A172 (cell line): ENCODE measurements around the gene POLR1C. TPM values are rescaled to one million over a fixed set of nuclear protein-coding genes. Genes with fewer than 3 reads are reported as not detected.
A peak's percentile ranks its signal among the peaks of the same experiment; 100 is the strongest.
"Not testable (repeated sequence)": the region's sequence is repeated elsewhere in the genome, so short reads cannot be mapped to it uniquely, and the experiment has no call there.

Source experiments
- DNase-seq: peaks from one replicate; pipeline ENCODE4 v3.0.0-alpha.2; 2015; ENCODE audit warnings: low spot score
- total RNA-seq: library from RNA; depleted of rRNA; stranded (reverse); fragments of >200 nt; shearing (Covaris generic); gene quantifications from 2 replicates; pipeline ENCODE4 v1.2.3, GENCODE V29; 2014

POLR1C gene
- total RNA-seq, 1 experiment from 2014 or later, result 50.1 TPM

DNA sequence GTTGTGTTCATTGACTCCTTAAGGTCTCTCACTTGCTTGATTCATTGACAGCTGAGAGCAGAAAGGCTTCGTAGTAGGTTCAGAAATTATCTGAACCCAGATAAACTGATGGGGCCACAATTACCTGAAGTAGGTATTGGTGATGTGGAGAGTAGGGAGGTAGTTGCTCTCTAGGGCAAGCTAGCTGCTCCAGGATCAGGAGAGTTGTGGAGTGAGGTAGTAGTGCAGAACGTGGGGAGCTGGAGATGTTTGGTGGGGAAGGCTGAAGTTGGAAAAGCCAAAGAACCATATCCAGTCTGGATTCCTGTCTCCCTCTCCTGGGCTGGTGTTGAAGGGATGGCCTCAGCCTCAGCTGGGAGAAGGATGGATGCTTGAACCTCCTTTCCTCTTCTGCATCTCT lies 23.7 kb upstream of the POLR1C start:
- no peak for DNase-seq

DNA sequence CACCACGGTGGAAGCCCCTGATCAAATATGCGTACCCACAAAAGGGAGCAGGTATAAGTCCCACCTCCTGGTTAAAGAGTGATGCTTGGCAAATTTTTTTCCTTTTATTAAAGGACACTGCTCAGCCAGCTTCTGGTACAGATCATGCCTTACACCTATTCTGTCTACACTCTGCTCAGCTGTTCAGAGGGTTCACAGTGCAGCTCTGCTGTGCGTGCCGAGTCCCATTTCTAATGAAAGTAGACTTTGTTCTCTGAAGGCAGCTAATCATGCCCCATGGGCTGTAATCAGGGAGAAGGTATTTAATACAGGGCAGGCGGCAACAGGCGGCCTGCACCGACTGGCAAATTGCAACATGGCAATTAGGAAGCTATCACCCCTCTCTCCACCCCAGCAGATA lies 23.1 kb upstream of the POLR1C start:
- DNase-seq, result no peak

DNA sequence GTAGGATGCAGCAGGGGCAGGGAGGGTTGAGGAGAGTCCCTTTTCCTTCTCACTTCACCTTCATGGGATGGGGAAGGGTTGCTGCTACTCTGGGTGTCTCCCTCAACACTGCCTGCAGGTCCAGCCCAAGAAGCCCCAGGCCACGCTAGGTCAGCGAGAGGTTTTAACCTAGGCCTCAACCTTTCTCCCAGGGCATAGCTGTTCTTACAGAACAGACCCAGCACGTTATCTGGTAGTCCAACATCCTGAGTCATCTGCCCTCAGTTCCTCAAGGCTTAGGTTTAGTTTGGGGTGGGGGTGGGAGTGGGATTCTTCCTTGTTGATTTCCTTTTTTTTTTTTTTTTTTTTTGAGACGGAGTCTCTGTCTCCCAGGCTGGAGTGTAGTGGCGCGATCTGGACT lies 22.6 kb upstream of the POLR1C start:
- DNase-seq, result no peak

DNA sequence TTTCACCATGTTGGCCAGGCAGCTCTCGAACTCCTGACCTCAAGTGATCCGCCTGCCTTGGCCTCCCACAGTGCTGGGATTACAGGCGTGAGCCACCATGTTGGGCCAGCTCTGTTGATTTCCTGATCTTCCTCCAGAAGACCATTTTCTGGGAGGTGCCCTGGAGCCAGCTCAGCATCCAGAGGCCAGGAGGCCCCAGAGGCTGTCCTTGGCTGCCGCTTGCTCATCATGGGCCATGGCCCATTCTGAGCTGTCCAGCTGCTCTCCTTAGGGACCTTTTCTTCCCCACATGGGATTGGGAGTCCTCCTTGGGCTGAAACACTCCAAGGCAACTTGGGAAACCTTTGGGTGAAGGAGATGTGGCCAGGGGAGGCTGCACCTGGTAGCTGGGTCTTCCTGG lies 22.1 kb upstream of the POLR1C start:
- DNase-seq, result no peak

DNA sequence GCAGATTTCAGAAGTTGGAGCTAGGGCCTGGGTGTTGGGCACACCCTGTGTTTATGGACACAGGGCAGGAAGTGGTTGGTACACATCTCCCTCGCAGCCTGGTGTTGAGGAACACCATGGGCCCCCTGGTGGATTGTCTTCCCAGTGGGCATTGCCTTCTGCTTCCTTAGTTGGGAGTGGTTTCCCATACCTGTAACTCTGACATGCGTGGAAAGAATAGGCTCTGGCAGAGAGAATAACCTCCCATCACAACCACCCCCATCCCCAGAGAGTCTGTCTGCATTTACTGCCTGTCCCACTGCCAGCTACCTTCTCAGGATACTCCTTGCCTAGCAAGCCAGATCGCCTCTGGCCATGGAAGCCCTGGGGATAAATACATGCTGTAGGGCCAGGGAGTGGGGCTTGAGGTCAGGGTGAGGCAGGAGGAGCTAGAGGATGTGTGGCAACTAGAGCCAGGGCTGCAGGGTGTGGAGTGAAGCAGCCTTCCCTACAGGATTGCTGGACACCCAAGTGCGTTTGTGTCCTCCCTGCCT lies 21.4 kb upstream of the POLR1C start:
- DNase-seq, result peak; percentile 51

DNA sequence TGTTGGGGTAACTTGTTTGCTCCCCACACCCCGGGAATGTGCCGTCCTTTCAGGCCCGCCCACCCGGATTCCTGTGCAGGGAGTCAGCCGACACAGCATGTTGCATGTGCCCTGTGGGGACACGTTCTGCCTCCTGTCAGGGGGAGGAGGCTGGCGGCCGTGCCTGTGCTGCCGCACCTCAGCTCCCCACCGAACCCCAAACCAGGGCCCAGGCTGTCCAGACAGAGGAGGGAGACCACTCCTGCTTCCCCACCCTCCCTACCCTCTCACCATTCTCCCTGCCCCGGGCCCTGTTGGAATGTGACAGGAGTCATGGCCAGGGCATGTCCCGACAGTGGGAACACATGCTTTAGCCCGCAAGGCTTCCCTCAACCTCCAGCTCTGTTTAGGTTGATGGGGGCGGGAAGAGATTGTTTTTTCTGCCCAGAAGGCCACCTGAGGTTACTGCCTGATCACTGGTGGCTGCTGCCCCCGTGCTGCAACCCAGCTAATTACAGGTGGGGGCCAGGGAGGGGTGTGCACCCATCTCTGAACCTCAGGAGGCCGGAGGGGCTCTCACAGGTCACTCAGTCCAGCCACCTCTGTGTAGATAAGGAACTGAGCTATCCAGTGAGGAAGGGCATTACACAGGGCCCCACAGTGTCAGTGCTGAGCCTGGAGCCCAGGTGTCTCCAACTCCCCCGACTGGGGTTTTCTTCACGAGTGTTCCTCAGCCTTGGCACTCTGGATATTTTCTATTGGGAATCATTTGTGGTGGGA lies 20.3 kb upstream of the POLR1C start:
- peak; percentile 58 for DNase-seq

DNA sequence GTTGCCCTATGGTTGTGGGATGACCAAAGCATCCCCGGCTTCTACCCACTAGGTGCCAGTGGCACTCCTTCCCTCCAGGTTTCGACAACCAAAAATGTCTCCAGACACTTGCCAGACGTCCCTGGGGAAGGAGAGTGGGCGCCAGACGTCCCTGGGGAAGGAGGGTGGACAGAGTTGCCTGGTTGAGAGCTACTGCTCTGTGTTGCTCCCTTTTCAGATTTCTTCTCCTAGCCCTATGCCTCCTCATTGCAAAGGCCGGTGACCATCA lies 19.8 kb upstream of the POLR1C start:
- no peak for DNase-seq

DNA sequence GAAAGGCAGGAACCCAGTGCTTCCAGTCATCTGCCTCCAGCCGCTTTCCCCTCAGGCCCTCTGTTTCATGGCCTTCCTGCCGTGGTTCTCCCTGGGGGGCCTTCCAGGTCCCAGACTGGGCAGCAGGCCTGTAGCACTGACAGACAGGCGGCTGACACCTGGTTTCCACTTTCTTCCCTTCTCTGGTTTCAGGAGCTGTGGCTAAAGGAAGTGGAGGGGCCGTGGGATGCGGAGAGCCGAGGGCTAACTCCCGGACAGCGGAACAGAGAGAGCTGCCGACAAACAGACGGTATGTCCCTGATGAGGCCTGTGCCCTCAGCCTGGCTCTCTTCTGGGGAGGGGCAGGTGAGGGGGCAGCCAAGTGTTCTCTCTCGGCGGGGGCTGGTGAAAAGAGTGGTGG lies 19.2 kb upstream of the POLR1C start:
- DNase-seq, result no peak

DNA sequence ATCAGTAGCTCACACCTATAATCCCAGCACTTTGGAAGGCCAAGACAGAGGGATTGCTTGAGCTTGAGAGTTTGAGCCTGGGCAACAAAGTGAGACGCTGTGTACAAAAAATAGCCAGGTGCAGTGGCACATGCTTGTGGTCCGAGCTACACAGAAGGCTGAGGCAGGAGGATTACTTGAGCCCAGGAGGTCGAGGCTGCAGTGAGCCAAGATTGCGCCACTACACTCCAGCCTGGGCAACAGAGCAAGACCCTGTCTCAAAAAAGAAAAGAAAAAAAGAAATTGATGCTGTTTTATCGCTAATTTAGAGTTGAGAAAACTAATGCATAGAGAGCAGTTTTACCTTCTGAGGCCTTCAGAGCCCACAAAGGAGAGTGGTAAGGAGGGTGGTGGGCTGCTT lies 18.6 kb upstream of the POLR1C start:
- not testable (repeated sequence) for DNase-seq

DNA sequence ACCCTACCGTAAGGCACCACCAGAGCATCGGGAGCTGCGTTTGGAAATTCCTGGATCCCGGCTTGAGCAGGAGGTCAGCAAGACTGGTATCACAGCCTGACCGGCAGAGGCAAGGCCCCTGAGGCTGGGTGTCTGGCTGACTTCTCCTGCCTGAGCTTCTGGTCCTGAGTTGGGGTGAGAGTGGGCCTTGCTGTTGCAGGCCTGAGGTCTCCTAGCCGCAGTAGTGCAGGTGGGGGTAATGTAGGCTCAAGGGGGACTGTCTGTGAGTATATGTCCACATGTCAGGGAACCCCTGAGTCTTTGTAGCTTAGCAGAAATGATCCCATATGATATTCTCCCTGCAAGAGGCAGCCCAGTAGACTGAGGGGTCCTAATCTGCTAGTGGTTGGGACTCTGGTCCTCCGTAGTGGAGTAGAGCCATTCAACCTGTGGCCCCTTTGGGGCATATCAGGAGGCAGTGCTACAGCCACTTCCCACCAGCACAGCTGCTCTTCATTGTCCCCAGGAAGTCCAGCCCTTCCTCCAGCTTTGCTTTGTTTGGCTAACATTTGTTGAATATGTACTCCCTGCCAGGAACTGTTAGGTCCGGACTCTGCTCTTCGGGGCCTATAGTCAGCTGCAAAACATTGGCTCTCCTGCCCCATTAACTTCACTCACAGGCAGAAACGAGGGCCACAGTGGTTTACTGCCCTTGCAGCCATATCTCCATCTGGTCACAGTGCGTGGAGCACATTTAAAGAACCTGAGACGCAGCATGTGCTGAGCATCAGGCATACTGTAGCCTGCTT lies 17.7 kb upstream of the POLR1C start:
- no peak for DNase-seq

DNA sequence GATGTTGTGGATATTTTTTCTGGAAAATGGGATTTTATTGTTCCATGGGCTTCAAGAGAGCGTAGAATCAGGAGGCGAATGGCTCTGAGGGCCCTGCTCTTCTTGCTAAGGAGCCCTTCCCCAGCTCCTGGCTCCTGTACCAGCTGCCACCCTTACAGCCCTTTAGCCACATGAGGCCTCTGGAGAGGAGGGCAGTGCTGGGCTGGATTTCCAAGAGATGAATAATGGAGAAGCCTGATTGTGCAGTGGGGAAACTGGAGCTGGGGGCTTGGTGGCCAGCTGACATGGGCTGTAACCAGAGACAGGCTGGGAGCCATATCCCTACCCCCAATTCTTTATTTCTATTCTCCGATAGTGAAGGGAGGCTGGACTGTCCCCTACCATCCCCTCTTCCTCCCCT lies 16.0 kb upstream of the POLR1C start:
- no peak for DNase-seq

DNA sequence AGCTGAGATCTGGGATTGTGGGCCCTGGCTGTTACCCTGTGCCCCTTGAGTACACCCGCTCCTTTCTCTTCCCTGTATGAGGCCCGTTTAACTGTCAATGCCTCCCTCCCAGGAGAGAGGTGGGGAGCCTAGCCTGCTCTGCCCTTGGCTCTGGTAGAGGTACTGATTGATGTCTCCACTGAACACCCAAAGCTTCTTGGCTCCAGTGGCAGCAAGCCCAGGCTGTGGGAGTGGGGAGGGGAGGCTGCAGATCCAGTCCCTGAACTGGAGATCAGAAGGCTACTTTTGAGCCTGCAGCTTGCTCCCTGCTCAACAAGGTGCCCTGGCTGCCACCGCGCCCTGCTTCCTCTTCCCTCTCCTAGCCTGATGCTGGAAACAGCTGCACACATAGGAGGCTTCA lies 14.2 kb upstream of the POLR1C start:
- no peak for DNase-seq

DNA sequence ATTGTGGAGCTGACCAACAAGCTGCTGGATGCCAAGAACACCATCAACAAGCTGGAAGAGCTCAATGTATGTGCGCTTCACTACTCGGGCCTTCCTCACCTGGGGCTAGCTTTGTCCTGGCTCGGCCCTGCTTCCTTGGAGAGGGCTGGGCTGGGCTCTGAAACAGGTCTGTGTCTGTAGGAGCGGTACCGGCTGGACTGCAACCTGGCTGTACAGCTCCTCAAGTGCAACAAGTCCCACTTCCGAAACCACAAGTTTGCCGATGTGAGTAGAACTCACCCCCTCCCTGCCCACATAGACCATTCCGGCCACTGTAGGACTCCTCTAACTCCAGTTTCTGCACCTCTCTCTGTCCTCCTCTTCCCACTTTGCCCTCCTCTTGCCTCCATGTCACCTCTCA lies 13.4 kb upstream of the POLR1C start:
- DNase-seq, result no peak

DNA sequence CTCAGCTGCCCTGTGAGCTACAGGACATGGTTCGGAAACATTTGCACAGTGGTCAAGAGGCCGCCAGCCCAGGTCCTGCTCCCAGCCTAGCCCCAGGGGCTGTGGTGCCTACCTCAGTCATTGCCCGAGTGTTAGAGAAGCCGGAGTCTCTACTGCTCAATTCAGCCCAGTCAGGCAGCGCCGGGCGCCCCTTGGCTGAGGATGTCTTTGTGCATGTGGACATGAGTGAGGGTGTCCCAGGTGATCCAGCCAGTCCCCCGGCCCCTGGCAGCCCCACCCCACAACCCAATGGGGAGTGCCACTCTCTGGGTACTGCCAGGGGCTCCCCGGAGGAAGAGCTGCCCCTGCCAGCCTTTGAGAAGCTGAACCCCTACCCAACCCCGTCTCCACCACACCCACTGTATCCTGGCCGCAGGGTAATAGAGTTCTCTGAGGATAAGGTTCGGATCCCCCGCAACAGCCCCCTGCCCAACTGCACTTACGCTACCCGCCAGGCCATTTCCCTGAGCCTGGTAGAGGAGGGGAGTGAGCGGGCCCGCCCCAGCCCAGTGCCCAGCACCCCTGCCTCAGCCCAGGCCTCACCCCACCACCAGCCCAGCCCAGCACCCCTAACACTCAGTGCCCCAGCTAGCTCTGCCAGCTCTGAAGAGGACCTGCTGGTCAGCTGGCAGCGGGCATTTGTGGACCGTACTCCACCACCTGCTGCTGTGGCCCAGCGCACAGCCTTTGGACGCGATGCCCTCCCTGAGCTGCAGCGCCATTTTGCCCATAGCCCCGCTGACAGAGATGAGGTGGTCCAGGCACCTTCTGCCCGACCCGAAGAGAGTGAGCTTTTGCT lies 11.9 kb upstream of the POLR1C start:
- DNase-seq, result no peak

DNA sequence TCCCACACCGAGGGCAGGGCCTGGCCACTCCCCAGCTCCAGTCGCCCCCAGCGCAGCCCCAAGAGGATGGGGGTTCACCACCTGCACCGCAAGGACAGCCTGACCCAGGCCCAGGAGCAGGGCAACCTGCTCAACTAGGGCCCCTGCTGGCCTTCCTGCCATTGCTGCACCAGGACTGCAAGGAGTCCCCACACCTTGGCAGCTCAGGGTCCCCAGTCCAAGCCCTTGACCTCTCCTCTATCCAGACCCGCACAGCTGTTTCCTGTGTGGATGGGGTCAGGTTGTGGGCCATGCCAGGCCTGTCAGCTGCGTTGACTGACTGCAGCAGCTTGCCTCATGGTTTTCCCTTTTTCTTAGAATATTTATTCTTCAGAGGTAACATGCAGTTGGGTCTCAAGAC lies 11.2 kb upstream of the POLR1C start:
- DNase-seq, result no peak

DNA sequence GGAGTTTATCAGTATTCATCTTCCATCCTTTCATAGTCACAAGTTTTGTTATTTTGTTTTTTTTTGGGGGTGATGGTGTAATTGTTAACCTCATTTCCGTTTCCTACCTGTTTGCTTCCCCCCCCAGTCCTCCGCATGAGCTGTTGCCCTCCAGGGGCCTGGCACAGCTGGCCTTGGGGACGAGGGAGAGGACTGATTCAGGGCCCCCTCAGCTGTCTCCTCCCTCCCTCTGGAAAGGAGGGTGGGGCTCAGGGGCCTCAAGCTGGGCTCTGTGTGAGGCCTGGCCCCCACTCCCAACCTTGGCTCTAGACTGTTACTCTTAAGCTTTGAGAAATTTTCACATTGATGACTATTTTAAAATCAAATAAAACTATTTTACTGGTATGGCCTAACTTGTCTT lies 10.7 kb upstream of the POLR1C start:
- no peak for DNase-seq

DNA sequence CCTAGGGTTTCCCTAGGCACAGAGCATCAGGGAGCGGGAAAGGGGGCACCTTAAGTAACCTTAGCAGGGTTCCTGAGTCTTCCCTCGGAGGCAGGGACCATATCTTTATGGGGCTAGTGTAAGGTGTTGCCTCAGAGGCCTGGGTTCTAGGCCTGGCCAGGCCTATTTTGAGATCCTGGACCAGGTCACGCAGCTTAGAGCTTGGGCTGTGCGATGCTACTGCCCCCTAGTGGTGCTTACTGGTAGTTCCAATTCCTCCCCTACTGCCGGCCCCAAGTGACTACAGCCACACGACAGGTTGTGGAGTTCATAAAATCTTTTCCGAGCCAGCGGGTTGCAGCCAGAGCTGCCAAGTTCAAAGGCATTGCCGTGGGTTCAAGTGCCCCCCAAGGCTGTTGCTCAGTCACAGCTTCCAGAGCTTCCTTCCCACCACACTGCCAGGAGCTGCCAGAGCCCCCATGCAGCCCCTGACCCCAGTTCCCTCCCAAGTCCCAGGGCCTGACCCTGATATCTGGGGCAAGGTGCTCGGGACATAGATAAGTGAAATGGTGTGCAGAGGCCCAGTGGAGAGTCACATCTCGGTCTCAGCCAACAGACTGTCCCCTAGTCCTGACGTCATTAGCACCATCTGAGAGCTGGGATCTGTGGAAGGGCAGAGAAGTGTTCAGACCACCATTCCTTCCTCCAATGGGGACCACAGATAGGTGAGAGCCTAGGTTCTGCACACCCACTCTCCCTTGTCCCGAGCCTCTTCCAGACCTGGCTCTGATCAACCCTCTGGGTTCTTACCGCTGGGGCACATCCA lies 10.0 kb upstream of the POLR1C start:
- DNase-seq, result peak; percentile 71

DNA sequence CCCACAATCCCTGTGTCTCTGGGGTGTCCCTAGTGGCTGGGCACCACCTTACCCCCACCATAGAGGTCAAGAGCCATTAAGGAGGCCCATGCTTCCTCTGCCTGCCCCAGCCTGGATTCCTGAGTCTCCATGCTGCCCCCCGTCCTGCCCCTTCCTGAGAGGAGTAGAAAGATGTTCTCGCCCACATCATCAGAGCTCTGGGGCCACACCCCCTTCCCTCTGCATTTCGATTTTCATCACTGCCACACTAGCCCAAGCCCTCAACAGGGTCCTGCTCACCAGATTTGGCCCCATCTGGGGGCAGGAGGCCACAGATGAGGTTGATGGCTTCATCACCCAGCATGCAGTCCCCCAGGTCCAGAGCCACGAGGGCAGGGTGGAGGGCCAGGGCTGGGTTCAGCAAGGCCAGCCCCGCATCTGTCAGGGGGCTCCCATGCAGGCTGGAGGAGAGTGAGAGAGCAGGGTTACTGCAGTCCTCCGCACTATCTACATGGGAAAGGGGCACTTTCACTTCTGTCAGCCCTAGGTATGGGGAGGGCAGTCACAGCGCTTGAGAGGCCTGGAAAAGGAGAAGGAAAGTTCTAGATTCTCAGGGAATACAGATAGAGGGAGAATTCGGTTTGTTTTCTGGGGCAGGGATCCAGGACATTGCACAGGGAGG lies 8.3 kb upstream of the POLR1C start:
- DNase-seq, result no peak

DNA sequence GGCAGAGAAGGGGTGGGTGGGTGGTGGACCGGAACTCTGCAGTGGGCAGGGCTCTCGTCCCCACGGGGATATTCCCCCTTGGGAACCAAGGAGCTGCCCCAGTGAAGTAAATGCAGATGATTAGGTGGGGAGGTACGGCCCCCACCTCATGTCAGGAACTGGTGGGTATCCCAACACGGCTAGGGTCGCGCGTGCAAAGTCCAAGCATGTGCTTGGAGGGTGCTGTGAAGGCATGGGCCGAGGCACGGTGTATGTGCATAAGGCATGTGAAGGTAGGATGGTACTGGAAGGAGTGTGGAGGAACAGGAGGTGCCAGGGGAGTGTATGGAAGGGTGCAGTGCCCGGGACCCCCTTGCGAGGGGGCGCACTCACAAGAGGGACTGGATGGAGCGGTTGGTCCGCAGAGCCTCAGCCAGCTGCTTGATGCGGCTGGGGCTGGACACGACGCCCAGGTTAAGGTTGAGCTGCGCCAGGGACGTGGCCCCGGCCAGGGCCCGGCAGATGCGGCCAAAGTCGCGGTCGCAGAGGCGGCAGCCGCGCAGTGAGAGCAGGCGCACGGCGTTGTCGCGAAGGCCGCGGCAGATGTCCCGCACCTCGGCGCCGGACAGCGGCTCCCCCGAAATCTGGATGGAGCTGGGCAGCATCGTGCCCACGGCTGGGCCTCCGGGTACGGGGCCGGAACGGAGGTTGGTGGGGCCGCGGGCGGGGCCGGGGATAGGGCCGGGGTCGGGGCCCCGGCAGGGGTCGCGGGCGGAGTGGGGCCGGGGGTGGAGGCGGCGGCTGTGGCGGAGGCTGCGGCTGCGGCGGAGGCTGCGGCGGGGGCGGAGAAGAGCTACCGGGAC lies 7.5 kb upstream of the POLR1C start:
- no peak for DNase-seq
